K562 (cell line): Measurements from ENCODE around the gene TBC1D9. TPM values are rescaled to one million over a fixed set of nuclear protein-coding genes. Genes with fewer than 3 reads are reported as not detected.

Experiments
- CAMTA2 ChIP-seq: fragments of 250-450 bp; sonication (Bioruptor Pico); conservative IDR thresholded peaks from 2 replicates; pipeline ENCODE4 v1.5.1; 2022
- CHCHD3 ChIP-seq: fragments of 250-450 bp; sonication (Bioruptor Pico); IDR thresholded peaks from 2 replicates; pipeline ENCODE4 v2.1.2; 2022; ENCODE audit warnings: mild to moderate bottlenecking
- FIP1L1 ChIP-seq: fragments of 200-400 bp; formaldehyde crosslinking; IDR thresholded peaks from 2 replicates; pipeline ENCODE4 v1.6.1; 2018; ENCODE audit warnings: mild to moderate bottlenecking, low read depth, low read length; ENCODE audit not compliant: poor library complexity, severe bottlenecking
- FOXJ3 ChIP-seq: sonication (generic); formaldehyde crosslinking; IDR thresholded peaks from 2 replicates; pipeline ENCODE4 v1.4.0; 2020; ENCODE audit warnings: mild to moderate bottlenecking, missing genetic modification reagents
- HCFC1 ChIP-seq: IDR thresholded peaks from 2 replicates; pipeline ENCODE4 v1.6.1; 2012; ENCODE audit warnings: low read depth, low read length, improper control_type of control experiment
- HINFP ChIP-seq: fragments of 450-650 bp; conservative IDR thresholded peaks from 2 replicates; pipeline ENCODE4 v1.6.1; 2016; ENCODE audit warnings: missing genetic modification characterization, low read depth, mild to moderate bottlenecking, control low read depth, missing compliant biosample characterization
- MTF1 ChIP-seq: fragments of 250-450 bp; sonication (Bioruptor Pico); IDR thresholded peaks from 2 replicates; pipeline ENCODE4 v1.9.0; 2021; ENCODE audit warnings: moderate library complexity, mild to moderate bottlenecking, inconsistent platforms, borderline replicate concordance
- NBN ChIP-seq: fragments of 450-650 bp; IDR thresholded peaks from 2 replicates; pipeline ENCODE4 v1.6.1; 2016; ENCODE audit warnings: low read depth, mild to moderate bottlenecking
- RAD21 ChIP-seq, 2 experiments: fragments of 250-450 bp in 1 of 2; fragments of 450-650 bp in 1 of 2; sonication (Bioruptor Pico) in 1 of 2; formaldehyde crosslinking in 1 of 2; IDR thresholded peaks in 1 of 2; conservative IDR thresholded peaks in 1 of 2; 2 replicates each; pipeline versions ENCODE4 v1.4.0 to v1.8.0; 2020 to 2022; ENCODE audit warnings: mild to moderate bottlenecking in 2 of 2, moderate library complexity in 1 of 2
- SMC3 ChIP-seq: conservative IDR thresholded peaks from 2 replicates; pipeline ENCODE4 v1.6.1; 2011; ENCODE audit warnings: low read depth, low read length, improper control_type of control experiment; ENCODE audit not compliant: insufficient read depth
- TCF7 ChIP-seq: sonication (generic); IDR thresholded peaks from 2 replicates; pipeline ENCODE4 v1.6.1; 2016; ENCODE audit warnings: antibody characterized with exemption, borderline replicate concordance
- polyA plus RNA-seq, 8 experiments: library from polyadenylated mRNA; depleted of rRNA in 4 of 8; stranded (reverse) in 5 of 8; unstranded in 3 of 8; fragments of >200 nt; fragmentation: Nextera tagmentation in 2 of 8; fragmentation: Illumina TruSeq in 1 of 8; extraction: Ambion mirVana in 2 of 8; extraction: Trizol in 1 of 8; gene quantifications; 2 replicates each; pipeline versions ENCODE4 v1.2.1 to v1.2.3, GENCODE V29; 2011 to 2014; ENCODE audit warnings: inconsistent platforms in 1 of 8, missing spikeins in 1 of 8
- total RNA-seq, 7 experiments: library from RNA; depleted of rRNA in 6 of 7; stranded (reverse); fragments of >200 nt in 6 of 7; fragmentation: Illumina TruSeq in 2 of 7; extraction: Trizol in 2 of 7; gene quantifications; 2 replicates each; pipeline versions ENCODE4 v1.2.1 to v1.2.3, GENCODE V29; 2011 to 2021; ENCODE audit warnings: low replicate concordance in 1 of 7
- TF ChIP-seq, protein P1 (sequence below): fragments of 450-650 bp; formaldehyde crosslinking; IDR thresholded peaks from 2 replicates; pipeline ENCODE4 v1.4.0; 2020; ENCODE audit warnings: mild to moderate bottlenecking, moderate library complexity
- TF ChIP-seq, protein P2 (sequence below): fragments of 450-650 bp; IDR thresholded peaks from 2 replicates; pipeline ENCODE4 v1.6.1; 2016; ENCODE audit warnings: borderline replicate concordance

The TBC1D9 gene
- total and polyA plus RNA-seq, 9 of the 15 experiments (the other 6 are each of a cell fraction or from before 2014, with no cell fraction given), result 0.13 TPM; not detected in 8

DNA sequence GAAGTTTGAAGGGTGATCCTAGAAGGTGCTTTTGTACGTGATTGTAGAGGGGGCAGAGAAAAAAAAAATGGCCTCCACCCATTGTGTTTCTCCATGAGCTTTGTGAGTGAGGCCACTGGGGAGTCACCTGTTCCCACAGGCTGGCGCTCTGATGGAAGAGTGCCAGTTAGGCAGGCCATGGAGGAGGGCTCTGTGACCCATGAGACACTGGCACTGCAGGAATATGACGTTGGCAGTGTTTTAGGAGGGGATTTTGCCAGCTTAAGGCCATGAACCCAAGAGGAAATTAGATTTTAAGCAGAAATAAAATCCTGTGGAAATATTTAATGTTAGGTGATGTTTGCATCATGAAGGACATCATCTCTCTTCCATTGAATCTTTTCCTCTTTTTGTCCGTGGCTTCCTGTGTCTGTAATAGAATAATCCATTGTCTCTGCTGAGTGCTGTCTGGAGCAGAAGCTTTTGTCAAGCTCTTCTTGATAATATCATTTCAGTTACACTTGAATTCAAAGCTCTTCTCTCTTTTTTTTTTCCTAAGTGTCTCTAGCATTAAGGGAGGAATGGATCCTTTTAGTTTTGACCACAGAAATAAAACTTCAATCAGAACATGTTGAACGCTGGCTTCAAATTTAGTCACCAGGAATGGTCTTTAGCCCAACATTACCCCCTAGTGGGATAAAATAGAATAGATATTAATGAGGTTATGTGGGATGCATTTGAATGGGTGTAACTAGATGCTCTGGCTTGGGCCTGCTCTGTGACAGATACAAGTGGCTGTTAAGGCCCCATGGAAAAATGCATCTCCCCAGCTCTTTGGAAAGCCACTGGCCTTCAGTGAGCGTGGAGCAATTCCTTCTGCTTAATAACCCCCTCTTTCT lies 146.4 kb downstream of the TBC1D9 start (continued):
- TF ChIP-seq, protein P1, sequence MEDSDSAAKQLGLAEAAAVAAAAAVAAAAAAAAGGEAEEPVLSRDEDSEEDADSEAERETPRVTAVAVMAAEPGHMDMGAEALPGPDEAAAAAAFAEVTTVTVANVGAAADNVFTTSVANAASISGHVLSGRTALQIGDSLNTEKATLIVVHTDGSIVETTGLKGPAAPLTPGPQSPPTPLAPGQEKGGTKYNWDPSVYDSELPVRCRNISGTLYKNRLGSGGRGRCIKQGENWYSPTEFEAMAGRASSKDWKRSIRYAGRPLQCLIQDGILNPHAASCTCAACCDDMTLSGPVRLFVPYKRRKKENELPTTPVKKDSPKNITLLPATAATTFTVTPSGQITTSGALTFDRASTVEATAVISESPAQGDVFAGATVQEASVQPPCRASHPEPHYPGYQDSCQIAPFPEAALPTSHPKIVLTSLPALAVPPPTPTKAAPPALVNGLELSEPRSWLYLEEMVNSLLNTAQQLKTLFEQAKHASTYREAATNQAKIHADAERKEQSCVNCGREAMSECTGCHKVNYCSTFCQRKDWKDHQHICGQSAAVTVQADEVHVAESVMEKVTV (CRISPR knock-in tag), result peak; percentile 51; the same call in 1 of the 2 replicates
- TF ChIP-seq MTF1 (CRISPR knock-in tag) (no peak), HINFP (tag) (no peak), CAMTA2 (no peak), RAD21 (CRISPR knock-in tag; conservative IDR thresholded peaks at IDR 0.05 in 1 of 2, IDR thresholded peaks at IDR 0.05 in 1 of 2) (peak; percentile 67 to 78), NBN (no peak), SMC3 (peak; percentile 59; the same call in 1 of the 2 replicates), FIP1L1 (no peak), FOXJ3 (no peak), TCF7 (no peak), CHCHD3 (no peak), HCFC1 (no peak)
- TF ChIP-seq, protein P2, sequence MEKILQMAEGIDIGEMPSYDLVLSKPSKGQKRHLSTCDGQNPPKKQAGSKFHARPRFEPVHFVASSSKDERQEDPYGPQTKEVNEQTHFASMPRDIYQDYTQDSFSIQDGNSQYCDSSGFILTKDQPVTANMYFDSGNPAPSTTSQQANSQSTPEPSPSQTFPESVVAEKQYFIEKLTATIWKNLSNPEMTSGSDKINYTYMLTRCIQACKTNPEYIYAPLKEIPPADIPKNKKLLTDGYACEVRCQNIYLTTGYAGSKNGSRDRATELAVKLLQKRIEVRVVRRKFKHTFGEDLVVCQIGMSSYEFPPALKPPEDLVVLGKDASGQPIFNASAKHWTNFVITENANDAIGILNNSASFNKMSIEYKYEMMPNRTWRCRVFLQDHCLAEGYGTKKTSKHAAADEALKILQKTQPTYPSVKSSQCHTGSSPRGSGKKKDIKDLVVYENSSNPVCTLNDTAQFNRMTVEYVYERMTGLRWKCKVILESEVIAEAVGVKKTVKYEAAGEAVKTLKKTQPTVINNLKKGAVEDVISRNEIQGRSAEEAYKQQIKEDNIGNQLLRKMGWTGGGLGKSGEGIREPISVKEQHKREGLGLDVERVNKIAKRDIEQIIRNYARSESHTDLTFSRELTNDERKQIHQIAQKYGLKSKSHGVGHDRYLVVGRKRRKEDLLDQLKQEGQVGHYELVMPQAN, result no peak
